ENCODE measurements around the gene CCDC146.
"Not testable (repeated sequence)": the region's sequence is repeated elsewhere in the genome, so short reads cannot be mapped to it uniquely, and the experiment has no call there.

GRCh38 chr7:77228795-77229194, 106.4 kb downstream of the CCDC146 start:
- not testable (repeated sequence) for TF ChIP-seq ATF7 (IDR thresholded peaks at IDR 0.05; ENCODE audit: low read depth); MYC (IDR thresholded peaks at IDR 0.05; ENCODE audit: insufficient read depth, insufficient read length, insufficient replicate concordance, low read length, severe bottlenecking); RAD21 (IDR thresholded peaks at IDR 0.05; ENCODE audit: insufficient read depth, low read depth, low read length)

All from GM12878 (cell line).